AG08395 (cell line): ENCODE data around the gene PAEP.
"Not testable (repeated sequence)": the region's sequence is repeated elsewhere in the genome, so short reads cannot be mapped to it uniquely, and the experiment has no call there.

Source experiments
- DNase-seq: peaks from one replicate; pipeline ENCODE4 v3.0.0; 2012; ENCODE audit warnings: mixed read lengths, low spot score

PAEP gene

DNA sequence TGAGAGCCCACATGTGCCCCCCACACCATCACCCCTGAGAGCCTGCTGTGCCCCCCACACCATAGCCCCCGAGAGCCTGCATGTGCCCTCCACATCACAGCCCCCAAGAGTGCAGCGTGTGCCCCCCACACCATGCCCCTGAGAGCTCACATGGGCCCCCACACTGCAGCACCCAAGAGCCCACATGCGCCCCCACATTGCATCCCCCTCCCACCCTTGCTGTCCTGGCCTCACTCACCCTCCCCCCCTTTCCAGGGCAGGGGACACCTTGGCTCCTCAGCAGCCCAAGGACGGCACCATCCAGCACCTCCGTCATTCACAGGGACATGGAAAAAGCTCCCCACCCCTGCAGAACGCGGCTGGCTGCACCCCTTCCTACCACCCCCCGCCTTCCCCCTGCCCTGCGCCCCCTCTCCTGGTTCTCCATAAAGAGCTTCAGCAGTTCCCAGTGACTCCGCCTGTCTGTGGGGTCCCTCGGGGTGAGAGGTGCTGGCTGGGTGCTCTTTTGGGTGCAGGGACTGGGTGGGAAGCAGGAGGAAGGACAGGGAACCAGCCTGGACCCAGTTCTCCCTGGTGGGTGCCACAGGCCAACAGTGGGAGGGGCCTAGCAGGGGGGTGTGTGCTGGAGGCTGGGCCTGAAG lies 35.3 kb upstream of the PAEP start:
- DNase-seq, result no peak

- no peak for DNase-seq
Observed at GRCh38 chr9:135526730-135527571, 34.6 kb upstream of the PAEP start.

GRCh38 chr9:135528842-135529435 lies 32.6 kb upstream of the PAEP start:
- not testable (repeated sequence) for DNase-seq

GRCh38 chr9:135530146-135530545 lies 31.4 kb upstream of the PAEP start:
- DNase-seq, result no peak

DNA sequence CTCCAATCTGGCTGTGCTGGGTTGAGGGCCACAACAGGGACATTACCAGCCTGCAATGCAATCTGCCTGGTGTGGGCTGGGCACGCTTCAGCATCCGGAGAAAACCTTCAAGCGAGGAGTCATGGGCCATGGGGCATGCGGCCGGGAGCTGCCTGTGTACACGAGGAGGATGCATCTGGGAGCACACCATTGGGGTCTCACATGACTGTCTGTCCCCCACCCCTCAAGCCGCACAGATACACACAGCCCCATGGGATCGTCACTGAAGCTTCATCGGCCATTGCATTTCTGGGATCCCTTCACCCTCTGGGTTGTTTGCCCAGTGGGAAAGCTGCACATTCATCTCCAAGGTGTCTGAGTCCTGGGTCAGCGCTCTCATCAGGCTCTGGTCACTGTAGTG lies 30.5 kb upstream of the PAEP start:
- DNase-seq, result no peak

- no peak for DNase-seq
Observed at GRCh38 chr9:135533113-135533512, 28.4 kb upstream of the PAEP start.

GRCh38 chr9:135533674-135534073 lies 27.9 kb upstream of the PAEP start:
- DNase-seq, result no peak

GRCh38 chr9:135534192-135534711 lies 27.3 kb upstream of the PAEP start:
- not testable (repeated sequence) for DNase-seq

GRCh38 chr9:135534826-135535225 lies 26.7 kb upstream of the PAEP start:
- DNase-seq, result not testable (repeated sequence)

DNA sequence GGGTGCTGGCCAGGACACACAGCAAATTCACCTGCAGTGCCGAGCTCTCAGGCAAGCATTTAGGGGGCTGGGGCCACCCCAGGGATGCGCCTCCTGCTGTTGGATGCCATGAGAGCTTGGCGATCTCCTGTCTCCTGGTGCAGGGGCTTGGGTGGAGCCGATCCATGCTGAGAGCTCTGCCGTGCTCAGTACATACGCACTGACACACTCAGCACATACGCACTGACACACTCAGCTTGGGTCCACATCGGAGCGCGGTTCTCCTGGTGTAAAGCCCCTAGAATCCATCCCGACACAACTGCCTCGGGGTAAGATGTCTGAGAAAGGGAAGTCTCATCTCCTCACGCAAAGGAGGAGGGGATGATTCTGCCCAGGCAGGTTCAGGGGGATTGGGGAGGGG lies 25.9 kb upstream of the PAEP start:
- DNase-seq, result not testable (repeated sequence)

- peak; percentile 51 for DNase-seq
Observed at GRCh38 chr9:135536216-135536615, 25.3 kb upstream of the PAEP start.

DNA sequence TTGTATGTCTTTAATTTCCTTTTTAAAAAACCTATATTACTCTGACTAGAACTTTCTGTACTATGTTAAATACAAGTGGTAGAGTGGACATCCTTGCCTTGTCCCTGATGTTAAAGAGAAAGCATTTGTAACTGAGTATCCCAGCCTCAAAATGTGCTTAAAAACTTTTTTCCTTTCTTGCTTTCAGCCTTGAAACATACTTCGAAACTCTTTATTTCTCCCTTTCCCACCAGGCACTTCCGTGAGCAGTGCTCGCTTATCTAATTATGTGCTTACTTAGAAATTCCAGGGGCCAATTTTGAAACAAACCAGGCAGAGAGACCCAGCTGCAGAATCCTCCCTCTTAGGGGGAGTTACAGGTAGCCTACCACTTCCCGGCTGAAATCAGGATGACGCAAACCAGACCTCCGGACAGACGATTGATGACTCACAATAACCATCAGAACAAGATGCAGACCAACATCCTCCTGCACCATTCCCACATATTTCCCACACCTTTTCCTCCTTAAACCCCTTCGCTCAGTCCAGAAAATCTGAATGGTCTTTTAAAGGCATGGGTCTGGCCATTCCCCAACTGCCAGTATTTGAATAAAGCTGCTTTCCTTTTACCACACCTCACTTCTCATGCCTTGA lies 18.2 kb upstream of the PAEP start:
- DNase-seq, result not testable (repeated sequence)

DNA sequence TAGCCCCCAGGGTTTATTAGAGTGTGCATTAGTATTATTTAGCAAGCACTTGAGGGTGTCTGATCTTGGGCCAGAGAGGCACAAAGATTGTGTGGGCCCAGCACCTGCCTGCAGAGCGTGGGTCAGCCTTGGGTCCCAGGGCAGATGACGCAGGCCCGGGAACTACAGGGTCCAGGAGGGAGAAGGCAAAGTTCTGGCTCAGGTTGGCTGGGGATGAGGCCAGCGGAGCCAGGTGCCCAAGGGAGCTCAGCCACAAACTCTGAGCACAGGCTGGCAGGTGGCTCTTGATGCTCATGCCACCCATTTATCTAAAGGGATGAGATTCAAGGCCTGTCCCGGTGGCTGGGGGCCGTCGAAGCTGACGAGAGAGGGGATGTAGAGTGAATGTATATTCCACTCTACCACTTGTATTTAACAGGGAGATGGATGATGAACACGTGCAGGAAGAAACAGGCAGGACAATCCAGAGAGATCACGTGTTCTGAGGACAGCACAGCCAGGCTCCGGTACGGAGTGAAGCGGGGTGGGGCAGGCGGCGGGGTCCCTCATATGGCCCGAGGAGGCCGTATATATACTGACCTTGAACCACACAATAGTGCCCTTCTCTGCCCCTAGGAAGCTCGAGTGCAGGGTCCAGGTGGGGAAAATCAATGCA lies 16.4 kb upstream of the PAEP start:
- DNase-seq, result no peak

GRCh38 chr9:135545646-135546176 lies 15.8 kb upstream of the PAEP start, which contains the start of gene OBP2A:
Gene OBP2A (plus strand): TSS chr9:135546126. CDS start chr9:135546181, 55 bp downstream.
- DNase-seq, result not testable (repeated sequence)

GRCh38 chr9:135546792-135547617 lies 14.6 kb upstream of the PAEP start:
- not testable (repeated sequence) for DNase-seq

- DNase-seq, result no peak
Observed at GRCh38 chr9:135547756-135548736, 13.5 kb upstream of the PAEP start.

GRCh38 chr9:135549478-135550343 lies 11.8 kb upstream of the PAEP start:
- not testable (repeated sequence) for DNase-seq

DNA sequence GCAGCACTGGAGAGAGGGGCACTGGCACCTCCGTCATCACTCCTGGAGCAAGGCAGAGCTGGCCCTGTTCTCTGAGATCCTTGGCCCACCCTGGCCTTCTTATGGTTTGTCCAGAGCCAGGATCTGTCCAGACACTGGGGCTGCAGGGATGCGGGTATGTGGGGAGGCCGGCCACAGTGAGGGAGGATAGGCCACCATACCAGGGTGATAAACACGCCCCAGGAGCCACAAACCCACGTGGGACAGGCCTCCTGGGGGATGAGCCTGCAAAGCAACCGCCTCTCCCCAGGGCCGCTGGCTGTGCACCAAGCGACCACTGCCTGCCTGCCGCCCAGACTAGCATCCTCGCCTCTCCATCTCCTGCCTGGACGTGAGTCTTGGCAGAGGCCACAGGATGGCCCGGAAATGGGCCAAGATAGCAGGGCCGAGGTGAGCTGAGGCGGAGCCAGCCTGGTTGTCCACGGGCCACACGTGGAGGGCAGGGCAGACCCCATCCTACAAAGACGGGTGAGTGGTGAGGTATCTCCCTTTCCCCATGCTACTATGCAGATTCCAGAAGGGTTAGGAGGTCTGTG lies 11.1 kb upstream of the PAEP start:
- DNase-seq, result no peak
